ENCODE data around the gene KCNIP3.
A peak's percentile ranks its signal among the peaks of the same experiment; 100 is the strongest.

KCNIP3 gene

DNA sequence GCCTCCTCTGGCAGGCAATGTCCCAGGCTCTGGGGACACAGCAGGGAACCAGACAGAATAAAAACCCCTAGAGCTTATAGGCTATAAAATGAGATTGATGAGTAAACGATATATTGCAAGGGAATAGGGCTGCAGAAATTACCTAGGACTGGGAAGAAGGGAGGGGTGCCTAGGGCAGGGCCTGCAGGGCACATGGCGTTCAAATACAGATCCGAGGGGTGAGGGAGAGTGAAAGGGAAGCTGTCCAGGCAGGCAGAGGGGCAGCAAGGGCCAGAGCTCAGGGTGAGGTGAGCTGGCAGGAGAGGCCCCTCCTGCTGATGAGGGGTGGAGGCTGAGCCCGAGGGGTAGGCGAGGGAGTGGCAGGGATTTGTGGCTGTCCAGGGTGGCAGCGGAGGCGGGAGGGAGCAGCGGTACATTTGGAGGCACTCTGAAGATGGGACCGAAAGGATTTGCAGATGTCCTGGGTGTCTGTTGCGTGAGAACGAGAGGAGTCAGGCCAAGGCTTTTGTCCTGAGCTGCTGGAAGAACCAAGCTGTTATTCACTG, 33.7 kb downstream of the KCNIP3 start:
- DNase-seq: no peak

DNA sequence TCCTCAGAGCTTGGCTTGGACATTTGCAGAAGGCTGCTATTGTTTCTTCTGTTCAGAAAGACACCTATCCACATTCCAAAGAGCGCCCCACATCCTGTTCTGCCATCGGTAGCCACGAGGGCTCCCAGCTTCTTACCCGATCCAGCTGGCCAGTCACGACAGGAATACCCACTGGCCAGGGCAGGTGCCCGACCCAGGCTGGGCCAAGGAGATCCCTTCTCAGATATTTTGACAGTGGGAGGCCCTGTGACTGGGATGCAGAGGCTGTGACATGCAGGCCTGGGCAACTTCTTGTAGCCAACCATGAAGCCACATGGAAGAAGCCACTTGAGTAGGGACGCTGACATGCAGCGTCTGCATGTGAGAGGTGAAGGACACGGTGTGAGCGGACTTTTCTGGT, 34.5 kb downstream of the KCNIP3 start:
- no peak for DNase-seq

DNA sequence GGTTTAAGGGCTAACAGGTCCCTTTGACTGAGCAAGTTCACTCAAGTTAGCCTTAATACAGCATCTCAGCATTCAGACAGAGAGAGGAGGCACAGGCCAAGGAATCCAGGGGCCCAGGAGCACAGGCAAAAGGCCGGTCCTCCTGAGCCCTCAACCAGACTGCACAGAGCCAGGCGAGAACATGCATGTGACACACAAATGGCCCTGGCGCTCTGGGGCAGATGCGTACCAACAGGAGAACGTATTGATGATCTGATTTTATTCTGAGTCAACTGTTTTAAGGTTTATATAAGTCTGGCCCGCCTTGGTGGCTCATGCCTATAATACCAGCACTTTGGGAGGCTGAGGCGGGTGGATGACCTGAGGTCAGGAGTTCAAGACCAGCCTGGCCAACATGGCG, 34.9 kb downstream of the KCNIP3 start:
- DNase-seq: no peak

DNA sequence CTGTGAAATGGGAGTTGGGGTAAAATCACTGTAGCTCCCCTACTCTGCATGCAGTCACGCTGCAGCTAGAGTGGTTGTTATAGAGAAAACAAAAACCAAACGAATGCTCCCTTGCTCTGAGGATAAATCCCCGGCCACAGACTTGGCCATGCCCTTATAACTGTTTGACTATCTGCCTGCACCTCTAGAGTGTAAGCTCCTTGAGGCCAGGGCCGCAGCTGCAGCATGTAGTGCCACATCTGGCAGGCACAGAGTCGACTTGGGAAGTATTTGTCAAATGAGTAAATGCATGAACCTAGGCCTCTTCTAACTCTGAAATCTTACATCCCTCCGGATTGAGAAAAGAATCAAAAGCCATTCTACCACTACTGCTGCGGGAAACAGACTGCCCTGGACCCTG, 35.9 kb downstream of the KCNIP3 start:
- no peak for DNase-seq

DNA sequence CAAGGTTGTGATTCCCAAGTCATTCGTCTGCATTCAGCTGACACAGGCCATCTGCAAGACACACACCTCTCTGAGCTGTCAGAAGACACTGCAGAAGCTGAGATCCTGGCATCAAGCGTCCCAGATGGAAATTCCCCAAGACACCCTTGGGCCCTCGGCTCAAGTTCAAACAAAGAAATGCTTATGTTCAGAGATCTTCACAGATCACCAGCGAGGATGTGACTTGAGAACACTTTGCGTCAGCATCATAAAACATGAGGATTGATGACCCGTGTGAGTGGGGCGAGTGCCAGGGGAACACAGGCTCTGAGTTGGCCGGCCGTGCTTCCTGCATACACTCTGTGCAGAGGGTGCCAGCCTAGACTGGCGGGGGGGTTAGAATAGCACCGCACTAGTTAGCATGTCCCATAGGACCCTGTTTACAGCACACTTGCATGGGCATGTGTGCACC, 36.8 kb downstream of the KCNIP3 start:
- no peak for DNase-seq

DNA sequence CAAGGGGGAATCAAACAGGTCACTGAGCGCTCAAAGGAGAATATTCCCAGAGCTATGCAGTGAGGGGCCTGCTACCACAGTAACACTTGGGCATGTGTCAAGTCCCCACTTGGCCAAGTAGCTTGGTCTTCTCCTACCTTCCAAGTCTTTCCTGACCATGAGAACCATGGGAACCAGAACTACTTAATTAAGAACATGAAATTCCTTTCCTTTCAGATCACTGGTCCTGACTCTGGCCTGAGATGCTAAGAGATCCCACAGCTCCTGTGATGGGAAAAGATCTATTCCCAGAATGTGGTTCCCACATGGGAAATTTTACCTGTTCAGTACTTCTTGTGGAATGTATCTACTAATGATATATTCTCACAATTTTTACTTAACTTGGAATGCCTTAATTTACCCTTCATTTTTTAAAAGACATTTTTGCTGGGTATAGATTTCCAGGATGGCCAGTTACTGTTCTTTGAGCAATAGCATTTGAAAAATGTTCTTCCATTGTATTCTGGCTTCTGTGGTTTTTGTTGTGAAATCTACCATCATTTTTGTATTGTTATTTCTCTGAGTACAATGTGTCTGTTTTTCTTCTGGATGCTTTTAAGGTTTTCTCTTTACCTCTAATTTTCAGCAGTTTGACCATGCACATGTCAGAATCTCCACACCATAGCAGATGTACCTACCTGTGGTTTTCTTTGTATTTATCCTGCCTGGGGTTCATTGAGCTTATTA, 37.9 kb downstream of the KCNIP3 start:
- no peak for DNase-seq

DNA sequence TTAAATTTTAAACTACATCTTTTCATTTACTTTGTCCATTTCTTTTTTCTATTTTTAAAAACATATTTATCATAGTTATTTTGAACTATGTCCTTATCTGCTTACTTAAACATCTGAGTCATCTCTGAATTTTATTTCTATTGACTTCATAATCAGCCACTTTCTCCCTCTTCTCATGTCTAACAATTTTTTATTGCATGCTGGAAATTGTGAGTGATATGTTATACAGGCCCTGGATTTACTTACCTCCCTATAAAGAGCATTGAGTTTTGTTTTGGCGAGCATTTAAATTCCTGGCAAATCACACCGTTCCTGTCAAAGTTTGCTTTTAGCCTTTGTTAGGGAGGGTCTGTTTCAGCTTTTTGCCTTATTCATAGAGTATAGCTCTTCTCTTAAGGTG, 39.3 kb downstream of the KCNIP3 start:
- DNase-seq: no peak

DNA sequence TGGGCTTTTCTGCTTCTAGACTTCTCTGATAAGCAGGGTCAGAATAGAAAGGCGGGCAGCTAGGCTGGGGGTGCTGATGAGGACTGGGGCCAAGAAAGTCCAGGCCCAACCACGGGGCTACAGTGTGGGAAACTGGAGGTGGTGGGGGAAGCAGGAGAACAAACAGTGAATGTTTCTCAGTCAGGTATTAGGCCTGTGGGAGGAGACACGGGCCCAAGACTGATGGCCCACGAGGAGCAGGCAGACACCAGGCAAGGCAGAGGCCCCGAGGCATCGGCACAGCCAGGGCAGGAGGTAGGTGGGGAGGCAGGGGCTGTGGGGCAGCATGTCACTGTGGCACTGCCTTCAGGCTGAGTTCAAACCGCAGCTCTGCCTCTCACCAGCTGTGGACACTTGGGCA, 40.7 kb downstream of the KCNIP3 start:
- no peak for DNase-seq

DNA sequence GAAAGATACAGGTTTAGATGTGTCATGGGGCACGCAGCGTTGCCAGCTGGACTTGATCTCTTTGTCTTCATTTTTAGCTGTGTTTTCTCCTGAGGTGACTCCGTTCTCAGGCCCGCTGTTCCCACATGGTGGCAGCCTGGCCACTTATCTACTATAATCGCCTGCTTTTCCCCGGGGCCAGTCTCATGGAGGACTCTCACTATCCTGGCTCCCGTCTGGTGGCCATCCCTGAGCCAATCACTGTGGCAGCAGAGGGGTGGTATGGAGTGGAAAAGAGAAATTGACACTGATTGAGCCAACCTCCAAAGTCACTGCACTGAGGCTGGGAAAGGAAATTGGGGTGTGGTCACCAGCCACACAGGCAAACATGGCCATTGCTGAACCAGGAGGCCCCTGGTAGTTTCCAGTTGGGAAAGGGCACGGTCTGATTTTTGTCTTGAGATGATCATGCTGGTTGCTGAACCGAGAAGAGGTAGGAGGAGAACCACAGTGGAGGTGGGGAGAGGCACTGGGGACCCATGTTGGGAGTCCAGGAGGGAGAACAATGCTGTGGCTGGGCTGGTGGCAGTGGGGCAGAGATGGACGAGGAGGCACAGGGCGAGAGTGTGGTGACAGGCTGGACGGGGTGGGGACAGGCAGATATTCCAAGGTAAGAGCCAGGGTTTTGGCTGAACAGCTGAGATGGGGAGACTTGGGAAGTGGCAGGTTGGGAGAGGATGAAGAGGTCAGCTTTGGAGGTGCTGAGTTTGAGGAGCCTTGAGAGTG, 45.6 kb downstream of the KCNIP3 start:
- DNase-seq: no peak

DNA sequence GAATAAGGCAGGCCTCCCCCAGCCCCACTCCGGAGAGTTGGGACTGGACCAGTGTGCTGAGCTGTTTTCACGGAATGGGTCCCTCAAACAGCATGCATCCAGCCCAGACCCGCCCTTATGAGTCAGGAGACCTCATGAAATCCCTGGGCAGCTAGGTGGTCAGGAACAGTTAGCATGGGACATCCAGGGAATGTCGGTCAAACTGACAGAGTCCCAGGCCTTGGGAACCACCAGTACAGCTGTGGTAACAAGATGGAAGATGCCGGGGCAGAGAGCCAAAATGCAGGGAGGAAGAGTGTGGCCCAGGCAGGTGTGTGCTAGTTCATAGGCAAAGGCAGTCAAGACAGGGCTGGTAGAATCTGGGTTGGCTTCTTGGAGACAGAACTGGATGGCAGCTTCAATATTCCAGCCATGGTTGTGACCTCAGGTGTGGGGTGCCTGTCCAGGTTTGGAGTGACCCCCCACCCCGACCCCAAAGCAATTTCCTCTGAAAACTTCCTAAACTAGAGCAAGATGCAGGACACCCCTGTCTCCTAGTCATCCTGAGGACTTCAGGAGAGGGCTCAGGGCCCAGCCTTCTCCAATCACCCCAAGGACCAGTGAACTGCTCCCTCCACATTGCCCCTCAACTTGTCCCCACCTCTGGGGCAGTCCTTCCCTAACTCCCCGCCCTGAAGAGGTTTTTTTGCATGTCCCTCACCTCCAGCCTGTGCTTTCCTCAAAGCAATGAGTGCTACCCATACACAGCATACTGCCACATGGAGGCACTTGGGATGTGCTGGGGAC, 46.5 kb downstream of the KCNIP3 start:
- no peak for DNase-seq

DNA sequence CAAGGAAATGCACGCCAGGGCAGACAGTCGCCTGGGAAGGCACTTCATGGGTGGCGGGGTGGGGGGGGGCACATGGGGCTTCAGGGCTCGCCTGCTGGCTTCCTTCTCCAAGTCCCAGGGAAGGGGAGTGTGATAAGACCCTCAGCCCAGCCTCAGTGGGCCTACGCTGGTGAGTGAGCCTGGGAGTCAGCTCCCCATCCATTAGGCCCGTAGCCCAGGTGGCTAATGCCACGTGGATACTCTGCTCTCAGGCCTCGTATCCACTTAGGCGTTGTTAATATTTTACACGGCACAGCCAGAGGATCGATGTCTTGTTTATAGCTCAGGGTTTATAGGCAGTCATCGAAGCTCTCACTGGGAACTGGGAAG, 47.1 kb downstream of the KCNIP3 start:
- no peak for DNase-seq

DNA sequence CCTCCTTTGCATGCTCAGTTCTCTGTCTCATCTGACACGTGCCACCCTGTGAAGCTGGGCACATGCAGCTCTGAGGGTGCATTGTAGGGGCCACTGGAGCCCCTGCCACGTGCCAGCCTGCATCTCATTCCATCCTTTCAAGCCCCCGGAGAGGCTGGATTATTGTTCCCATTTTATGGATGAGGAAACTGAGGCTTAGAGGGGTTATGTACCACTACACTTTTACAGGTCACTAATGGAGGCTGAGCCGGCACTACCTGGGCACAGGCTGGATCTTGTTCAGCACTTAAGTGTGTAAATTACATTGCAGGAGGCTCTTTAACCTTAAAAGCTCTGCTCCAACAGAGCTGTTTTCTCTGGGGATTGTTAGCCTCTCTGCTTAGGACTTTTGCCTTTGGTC, 47.5 kb downstream of the KCNIP3 start:
- DNase-seq: no peak

DNA sequence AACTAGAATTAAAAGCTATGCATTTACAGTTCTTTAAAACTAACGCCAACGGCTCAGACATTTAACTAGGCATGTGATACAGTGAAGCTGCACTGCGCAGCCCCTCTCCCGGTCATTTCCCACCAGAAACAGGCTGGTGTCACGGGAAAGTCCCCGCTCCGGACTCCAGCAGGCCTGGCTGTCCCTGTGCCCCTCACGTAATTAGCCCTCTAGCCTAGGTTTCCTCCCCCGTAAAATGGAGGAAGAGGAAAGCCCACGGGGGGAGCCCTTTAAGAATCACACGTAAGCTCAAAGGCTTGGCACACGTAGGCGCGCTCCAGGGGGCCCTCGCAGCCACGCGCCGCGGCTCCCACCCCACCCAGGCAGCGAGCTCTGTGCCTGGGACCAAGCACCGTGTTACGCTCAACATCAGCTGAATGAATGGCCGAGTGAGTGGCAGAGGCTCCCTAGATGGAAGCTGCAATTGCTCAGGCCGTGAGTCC, 48.0 kb downstream of the KCNIP3 start:
- DNase-seq: no peak

DNA sequence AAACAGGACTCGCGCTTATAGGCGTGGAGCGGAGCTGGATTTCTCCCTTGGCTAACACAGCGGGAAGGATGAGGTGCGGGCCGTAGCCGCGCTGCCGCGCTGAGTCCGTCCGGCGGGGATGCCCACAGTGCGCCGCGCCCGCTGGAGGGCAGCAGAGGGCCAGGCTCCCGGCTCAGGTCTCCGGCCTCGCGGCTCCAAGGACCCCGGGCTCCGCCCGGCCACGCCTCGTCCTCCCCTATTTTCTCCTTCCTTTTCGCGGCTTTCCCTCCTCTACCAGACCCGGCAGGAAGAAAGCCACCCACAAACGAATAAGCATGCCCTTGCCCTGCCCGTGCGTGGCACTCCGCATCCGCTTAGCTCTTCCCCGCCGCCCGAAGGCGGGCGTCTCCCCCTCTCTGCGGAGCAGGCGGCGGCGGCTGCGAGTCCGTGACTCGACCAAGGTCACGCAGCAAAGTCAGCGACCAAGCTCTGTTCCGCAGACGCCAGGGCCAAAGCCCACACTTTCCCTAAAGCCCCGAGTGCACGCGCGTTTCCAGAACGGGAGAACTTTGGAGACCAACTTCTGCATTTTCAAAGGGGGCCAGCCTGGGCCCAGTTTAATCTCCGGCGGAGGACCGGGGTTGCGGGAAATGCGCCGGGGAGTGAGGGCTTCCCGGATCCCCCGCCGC, 48.5 kb downstream of the KCNIP3 start:
- peak; percentile 55 for DNase-seq

DNA sequence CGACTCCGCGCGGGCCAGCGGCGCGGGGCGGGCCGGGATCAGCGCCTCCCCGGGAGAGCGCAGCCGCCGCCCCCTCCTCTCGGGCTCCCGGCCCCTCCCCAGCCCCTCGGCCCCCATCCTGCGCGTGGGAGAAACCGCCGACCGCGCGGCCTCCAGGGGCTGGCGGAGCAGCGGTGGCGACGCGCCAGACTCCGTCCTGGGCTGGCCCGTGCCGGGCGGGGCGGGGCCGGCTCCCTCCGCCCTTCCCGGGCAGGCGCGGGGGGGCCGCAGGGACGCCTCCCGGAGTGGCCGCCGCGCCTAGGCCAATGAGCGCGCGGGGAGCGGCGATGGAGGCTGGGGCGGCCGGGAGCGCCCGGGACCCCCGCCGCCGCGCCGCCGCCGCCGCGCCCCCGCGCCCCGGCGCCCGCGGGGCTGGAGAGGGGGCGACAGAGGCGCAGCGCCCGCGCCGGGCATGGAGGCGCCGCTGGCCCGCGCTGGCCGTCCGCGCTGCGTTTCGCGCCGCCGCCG, 49.1 kb downstream of the KCNIP3 start:
- peak; percentile 17 for DNase-seq

DNA sequence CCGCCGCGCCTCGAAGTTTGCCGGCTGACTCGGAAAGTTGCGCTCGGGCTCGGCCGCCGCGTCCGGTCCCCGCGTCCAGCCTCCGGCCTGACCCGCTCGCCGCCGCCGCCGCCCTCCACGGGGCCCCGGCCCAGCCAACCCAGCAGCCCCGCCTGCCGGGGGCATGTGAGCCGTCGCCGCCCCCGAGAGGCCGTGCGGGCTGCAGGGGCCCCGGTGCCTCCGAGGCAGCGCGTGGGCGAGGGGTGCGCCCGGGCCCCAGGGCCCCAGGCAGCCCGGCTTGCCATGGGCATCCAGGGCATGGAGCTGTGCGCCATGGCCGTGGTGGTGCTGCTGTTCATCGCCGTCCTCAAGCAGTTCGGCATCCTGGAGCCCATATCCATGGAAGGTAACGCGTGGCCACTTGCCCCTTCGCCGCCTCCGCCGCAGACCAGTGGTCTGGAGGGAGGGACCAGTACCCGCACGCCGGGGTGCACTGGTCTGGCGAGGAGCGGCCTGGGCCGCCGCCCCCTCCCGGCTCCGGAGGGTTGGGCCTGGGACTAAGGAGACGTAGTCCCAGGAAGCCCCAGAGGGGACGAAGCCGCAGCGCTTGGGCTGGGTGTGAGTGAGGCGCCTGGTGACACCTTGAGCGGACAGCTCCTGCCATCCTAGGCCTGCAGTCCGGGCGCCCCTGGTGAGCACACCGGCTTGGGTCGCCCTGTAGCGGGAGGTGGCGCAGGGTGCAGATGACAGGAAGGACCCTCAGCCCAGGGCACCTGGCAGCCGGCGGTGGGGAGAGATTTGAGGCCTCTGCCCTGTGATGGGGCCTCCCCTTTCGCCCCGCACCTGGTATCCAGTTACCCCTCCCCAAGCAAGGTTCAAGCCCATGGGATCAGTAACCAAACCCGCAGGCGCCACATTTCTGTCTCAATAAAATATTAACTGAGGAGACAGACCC, 49.9 kb downstream of the KCNIP3 start:
- no peak for DNase-seq

DNA sequence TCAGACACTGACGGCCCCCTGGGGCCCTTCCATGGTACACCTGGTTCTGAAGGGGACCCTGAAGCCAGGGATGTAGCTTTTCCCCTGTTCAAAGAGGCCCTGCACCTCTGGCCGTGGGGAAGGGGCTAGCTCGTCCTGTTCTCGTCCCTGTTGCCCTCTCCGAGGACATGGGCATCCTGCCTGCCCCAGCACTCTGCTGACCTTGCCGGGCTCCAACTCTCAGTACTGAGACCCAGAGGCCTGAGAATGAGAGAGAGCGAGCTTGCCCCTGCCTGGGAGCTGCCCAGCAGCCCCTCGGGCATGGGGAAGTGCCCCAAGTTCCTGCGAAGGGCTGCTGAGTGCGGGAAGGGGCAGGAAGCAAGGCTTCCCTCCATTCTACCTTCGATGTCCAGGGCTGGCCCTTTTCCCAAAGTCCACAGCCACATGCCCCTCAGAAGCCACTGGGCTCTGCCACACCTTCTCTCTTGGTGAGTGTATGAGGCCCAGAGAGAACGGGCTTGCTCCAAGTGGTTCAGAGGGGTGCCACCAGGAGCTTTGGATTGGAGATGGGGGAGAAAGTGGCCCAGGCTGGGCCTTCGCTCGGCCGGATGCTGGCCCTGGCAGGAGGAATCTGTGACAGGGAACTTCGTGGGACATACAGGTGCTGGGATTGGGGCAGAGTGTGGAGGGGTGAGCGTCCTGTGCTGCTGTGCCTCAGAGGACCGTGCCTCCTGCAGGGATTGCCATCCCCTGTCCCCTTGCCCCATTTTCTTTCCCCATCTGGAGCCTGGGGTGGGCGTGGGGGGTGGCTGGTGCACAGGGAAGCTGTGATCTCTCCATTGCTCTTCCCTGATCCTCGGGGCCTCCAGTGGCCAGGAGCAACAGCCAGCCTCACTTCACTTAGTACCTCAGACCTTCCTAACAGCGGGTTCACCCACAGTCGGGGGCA, 50.8 kb downstream of the KCNIP3 start:
- no peak for DNase-seq

DNA sequence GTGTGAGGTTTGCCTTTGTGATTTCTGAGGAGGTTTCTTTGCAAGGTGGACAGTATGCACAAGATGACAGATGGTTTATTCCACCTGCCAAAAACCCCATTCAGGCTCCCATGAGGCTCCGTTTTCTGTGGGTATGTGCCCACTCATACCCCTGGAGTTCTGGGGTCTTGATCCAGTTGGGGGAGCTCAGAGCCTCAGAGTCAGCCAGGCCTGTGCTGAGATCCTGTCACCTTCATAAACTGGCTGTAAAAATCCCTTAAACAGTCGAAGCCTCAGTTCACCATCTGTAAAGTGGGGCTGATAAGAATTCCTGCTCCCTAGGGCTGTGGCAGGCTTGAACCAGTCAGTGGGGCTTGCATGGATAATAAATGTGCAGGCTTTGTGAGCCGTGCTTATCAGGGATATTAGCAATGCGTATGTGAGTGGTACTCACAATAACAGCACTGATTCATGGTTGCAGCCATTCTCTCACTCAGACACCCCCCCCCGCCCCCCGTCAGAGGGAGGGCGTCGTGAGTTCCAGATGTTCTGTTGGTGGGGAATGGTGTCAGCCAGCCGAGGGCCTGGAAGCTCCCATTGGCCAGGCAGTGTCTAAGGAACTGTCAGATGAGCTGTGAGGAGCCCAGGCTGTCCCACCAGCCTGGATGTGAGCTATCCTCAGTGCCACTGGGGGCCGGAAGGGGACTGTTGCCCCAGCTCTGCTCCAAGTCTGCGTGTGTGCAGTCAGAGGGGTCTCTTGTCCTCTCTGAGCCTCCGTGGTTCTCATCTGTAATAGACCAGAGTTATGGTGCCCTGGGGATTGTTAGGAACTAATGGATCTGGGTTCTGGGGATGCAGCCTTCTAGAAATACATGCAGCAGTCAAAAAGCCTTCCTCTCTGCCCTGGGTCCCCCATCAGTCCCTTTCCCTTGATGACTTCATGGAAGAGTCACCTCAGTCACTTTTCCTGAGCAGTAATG, 51.7 kb downstream of the KCNIP3 start:
- DNase-seq: no peak

All from hematopoietic multipotent progenitor cell treated with erythropoietin and hydrocortisone succinate and interleukin-3 and kit ligand, for 8 days (in vitro differentiated cells).